NCI-H748 (cell line): Measurements from ENCODE around the gene SAMHD1.
"Not testable (repeated sequence)": the region's sequence is repeated elsewhere in the genome, so short reads cannot be mapped to it uniquely, and the experiment has no call there.

ENCODE experiments used
- DNase-seq: peaks from one replicate; lab custom pipeline; 2025; ENCODE audit not compliant: unreplicated experiment; lab: John Stamatoyannopoulos, UW

Gene SAMHD1

DNA sequence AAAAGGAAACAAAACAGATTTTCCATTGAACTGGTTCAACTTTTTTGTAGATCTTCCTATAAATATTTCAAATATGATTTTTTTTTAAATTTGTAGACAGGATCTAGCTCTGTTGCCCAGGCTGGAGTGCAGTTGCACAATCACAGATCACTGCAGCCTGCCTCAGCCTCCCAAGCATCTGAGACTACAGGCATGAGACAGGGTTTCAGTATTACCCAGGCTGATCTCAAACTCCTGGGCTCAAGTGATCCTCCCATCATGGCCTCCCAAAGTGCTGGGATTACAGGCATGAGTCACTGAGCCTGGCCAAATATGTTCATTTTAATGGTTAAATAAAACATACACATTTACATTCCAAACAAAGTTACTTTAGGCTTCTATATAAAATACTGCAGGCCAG is 33.6 kb downstream of the SAMHD1 start:
- DNase-seq, result no peak

- DNase-seq, result no peak
Measured at GRCh38 chr20:36917240-36917639, 34.3 kb downstream of the SAMHD1 start.

GRCh38 chr20:36916199-36916598 is 35.3 kb downstream of the SAMHD1 start:
- no peak for DNase-seq

DNA sequence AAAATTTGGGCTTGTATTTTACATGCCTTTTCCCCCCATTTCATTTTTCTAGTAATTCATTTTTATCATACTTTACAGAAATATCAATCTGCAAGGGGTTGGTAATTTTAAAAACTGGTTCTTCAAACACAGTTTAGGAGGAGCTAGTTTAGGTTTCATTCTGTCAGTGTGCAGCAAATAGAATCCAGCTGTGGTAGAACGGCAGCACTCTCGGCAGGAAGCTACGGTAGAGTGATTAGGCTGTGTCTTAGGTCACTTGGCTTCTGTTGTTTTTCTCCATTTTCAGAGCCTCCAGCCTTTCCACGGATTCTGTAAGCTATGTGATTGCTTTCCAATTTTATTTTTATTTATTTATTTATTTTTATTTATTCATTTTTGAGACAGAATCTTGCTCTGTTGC is 42.9 kb downstream of the SAMHD1 start:
- DNase-seq, result no peak

- not testable (repeated sequence) for DNase-seq
Measured at GRCh38 chr20:36906086-36906485, 45.4 kb downstream of the SAMHD1 start.

DNA sequence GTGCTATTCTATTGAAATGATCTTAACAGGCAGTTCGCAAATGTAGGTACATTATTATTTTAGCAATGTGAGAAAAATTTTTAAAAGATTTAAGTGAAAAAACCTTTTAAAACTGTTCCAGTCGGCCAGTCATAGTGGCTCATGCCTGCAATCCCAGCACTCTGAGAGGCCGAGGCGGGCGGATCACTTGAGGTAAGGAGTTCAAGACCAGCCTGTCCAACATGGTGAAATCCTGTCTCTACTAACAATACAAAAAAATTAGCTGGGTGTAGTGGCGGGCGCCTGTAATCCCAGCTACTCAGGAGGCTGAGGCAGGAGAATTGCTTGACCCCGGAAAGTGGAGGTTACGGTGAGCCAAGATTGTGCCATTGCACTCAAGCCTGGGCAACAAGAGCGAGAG is 45.9 kb downstream of the SAMHD1 start:
- DNase-seq, result not testable (repeated sequence)

GRCh38 chr20:36904690-36905089 is 46.8 kb downstream of the SAMHD1 start:
- DNase-seq, result no peak

- no peak for DNase-seq
Measured at GRCh38 chr20:36895036-36895435, 56.5 kb downstream of the SAMHD1 start.

- no peak for DNase-seq
Measured at GRCh38 chr20:36893801-36894200, 57.7 kb downstream of the SAMHD1 start.

- DNase-seq, result no peak
Measured at GRCh38 chr20:36891211-36891610, 60.3 kb downstream of the SAMHD1 start.

- DNase-seq, result no peak
Measured at GRCh38 chr20:36890586-36890985, 60.9 kb downstream of the SAMHD1 start.

DNA sequence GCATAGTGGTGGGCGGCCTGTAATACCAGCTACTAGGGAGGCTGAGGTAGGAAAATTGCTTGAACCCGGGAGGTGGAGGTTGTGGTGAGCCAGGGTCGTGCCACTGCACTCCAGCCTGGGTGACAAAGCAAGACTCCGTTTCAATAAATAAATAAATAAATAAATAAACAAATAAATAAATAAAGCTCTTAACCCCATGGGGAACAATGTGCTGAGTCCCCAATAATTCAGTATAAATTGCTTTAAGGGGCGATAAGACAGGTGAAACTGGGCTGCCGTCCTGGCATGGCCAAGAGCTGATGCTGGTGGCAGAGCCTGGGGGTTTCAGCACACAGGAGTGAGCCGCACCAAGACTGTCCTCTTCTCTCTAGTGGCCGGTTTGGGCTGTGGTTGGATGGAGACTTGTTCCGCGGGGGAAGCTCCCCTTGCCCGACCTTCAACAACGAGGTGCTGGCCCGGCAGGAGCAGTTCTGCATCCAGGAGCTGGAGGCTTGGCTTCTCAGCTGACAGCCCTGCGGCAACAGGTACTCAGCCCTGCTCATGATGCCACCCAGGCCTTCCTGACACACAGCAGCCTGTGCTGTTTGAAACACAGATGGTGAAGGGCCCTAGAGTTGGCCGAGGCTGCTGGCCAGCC is 62.5 kb downstream of the SAMHD1 start:
- no peak for DNase-seq

DNA sequence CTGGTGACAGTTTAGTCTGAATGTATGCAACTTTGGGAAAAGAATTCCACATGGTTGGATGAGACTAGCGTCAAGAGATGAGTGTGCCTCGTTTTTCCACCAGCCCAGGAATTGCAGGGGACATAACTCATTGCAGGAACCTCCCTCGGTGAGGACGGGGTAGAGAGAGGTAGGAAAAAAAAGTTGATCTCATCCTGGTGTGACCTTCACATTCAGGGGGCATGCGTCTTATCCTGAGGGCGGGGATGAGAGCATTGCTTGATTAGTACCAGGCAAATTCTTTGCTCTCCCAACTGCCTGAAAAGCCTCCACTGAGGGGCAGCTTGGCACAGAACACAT is 63.8 kb downstream of the SAMHD1 start:
- DNase-seq, result no peak

DNA sequence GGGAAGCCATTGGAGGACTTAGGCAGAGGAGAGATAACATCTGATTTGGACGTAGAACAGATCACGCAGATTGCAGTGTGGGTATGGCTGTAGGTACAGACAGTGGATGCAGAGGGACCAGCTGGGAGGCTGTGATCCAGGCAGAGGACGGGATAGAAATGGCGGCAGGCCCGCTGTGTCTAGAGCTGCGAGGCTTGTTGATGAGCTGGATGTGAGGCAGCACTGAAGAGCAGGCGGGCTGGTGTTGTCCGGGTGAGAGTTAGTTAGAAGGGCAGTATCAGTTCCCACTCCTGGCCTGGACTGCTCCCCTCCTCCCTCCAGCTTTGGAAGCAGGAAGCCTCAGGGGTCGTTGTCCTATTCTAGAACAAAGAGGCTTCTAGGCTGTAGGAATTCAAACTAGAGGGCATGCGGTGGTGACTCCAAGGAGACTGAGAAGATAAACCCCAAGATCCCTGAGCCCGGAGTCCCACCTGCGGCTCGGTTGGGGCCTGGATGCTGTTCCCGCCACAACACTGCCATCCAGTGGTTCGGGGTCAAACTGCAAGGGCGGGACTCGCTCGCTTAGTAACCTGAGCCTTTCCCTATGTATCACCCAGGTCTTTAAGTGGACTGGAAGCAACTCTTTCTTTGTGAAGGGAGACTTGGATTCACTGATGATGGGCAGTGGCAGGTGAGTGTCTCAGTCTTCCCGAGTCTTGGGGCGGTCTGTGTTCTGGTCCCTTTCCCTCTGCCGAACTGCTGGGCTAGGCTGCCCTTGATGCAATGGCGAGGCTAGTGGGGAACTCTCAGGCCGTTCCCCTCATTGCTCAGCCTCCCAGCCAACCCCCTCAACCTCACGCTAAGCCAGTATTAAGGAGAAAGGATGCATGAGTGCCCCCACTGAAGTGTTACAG is 64.4 kb downstream of the SAMHD1 start:
- peak; percentile 82 for DNase-seq

DNA sequence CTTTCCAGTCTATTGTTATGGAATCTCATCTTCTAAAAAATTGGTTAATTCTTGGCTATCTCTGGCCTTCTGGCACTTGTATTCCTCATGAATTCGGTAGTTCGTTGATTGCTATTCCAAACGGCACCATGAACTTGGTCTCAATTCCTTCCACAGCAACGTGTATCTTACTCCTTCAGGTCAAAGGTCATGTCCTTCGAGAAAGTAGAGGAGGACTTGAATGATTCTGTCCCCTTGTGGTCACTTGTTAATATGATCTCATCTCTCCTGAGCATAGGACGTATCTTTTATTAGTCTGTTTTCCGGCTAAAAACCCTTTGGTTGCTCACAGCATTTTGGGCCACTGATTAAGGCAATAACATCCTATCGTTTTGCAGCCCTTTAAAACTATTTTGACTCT is 66.2 kb downstream of the SAMHD1 start:
- no peak for DNase-seq

DNA sequence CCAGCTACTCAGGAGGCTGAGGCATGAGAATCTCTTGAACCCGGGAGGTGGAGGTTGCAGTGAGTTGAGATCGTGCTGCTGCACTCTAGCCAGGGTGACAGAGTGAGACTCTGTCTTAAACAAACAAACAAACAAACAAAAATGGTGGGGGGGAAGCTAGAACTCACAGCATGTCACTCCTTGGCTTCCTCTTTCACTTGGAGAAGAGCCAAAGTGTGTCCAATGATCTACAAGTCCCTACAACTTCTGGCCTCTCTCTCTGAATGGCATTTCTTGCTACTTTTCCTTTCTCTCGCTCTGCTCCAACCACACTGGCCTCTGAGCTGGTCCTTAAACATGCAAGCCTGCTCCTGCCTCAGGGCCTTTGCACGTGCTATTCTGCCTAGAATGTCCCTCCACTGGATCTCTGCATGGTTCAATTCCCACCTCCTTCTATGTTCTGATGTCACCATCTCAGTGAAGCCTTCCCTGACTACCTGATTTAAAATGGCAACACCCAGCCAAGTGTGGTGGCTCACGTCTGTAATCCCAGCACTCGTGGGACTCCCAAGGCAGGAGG is 67.5 kb downstream of the SAMHD1 start:
- no peak for DNase-seq

GRCh38 chr20:36881888-36882287 is 69.6 kb downstream of the SAMHD1 start:
- no peak for DNase-seq

- no peak for DNase-seq
Measured at GRCh38 chr20:36881331-36881730, 70.2 kb downstream of the SAMHD1 start.

GRCh38 chr20:36880741-36881250 is 70.7 kb downstream of the SAMHD1 start:
- no peak for DNase-seq

GRCh38 chr20:36878941-36879340 is 72.6 kb downstream of the SAMHD1 start:
- DNase-seq, result no peak

DNA sequence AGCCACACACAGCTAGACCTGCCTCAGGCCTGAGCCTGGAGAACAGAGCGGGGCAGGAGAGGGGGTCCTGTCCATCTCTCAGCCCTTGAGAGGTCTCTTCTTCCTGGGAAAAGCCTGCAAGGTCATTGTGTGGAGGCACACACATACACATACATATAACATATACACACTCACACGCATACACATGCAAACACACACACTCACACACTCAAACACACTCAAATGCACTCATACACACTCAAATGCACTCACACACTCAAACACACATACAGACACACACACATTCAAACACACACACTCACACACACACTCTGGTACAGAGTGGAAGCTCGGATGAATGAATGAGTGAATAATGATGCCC is 75.1 kb downstream of the SAMHD1 start:
- DNase-seq, result no peak
